ENCODE data around the gene NRCAM.

Gene NRCAM

DNA sequence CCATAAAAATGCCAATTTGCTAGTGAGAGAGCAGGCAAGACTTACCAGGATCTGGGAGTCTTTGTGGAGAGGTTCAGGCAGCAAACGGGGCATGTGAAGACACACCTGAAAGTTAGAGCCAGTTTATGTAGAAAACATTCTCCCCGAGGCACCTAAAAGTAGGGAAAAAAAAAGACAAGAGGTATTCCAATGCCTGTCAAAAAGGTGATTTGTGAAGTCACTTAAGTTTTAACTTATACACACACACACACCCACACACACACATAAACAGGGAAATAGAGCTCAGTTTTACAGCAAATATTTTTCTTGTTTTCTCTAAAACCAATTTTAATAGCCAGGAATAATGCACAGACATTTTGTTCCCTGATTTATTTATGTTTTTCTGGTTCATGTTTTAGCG is 326.0 kb downstream of the NRCAM start, which contains the start of gene LAMB4:
Gene LAMB4, minus strand, starts transcription at position 101 of the 400 bp plus-strand sequence. CDS start 7,197 bp downstream, outside the sequence.
- DNase-seq (ENCODE audit: low read depth, low spot score): no peak

DNA sequence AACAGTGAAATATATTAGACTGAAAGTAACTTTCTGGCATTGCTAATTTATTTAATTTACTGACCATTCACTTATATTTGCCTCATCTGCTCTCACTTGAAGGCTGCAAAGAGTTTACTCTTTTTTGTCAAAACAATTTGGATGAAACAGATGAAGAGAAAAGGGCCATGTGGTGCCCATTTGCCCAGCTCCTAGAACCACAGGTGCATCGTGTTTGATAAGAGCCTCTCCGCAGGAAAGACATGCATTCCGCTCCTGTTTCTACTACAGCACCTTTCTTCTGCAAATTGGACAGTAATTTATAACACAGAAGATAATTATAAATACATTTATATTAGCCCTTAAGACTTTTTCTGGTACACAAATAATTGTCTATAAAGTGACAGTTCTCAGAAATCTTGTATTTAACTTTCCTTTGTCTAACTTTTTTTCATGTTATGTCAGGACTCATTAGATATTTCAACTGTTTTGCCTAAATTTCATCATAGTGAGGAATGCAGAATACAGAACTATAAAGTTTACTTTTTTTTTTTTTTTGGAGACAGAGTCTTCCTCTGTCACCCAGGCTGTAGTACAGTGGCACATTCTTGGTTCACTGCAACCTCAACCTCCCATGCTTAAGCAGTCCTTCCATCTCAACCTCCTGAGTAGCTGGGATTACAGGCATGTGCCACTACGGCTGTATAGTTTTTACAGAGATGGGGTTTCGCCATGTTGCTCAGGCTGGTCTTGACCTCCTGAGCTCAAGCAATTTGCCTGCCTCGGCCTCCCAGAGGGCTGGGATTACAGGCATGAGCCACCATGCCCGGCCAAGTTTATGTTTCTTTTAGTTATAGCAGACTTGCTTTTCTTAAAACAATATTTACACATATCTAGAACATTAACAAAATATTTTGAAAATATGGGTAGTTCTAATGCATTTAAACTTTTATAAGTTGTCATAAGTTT is 326.9 kb downstream of the NRCAM start:
- DNase-seq (ENCODE audit: low read depth, low spot score): no peak

DNA sequence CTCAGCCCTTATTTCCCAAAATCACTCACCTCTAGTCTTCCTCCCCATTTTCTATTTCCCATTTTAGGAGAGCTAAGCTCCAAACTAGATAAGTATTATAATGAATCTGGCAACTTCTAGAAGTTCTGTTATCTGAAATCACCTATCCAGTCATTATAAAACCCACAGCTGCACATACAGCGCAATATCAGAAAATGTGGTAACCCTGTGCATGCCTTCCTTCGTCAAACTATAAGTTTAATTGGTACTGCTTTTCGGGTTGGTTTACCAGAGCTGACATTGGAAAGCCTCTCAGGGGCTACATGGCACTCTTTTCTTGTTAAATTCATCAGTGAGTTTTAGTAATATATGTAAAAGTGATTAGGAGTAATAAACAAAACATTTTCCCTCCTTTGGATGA is 327.7 kb downstream of the NRCAM start:
- no peak for DNase-seq (ENCODE audit: low read depth, low spot score)

DNA sequence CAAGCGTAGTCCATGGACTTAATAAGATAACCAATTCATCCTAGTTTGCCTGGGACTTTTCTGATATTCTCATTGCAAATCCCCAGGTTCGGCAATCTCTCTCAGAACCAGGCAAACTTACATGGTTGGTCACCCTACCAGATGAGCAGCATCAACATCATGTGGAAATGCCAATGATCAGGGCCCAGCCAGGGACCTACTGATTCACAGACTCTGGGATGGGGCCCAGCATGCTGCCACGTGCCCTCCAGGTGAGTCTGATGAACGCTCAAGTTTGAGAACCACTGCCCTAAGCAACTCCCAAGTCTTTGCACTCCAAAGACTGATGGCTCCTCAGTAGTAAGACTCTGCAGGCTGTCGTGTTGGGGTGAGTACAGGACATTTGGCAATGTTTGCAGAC is 328.8 kb downstream of the NRCAM start:
- DNase-seq (ENCODE audit: low read depth, low spot score): no peak

DNA sequence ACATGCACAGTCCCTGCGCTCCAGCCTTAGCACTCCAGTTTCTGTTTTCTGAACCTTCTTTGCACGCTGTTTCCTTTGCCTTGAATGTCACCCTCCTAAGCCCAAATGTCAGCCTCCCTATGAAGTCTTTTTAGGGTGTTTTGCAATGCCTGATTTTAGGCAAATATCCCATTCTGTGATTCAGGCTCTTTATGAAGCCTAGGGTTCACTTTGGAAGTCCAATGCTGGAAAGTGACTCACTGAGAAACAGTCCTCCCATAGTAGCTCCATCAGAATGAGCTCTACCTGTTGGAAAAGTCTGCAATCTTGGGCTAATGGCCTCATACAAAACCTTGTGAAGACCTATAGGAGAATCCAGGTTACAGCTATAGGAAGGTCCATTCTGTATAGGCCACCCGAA is 331.4 kb downstream of the NRCAM start:
- no peak for DNase-seq (ENCODE audit: low read depth, low spot score)

DNA sequence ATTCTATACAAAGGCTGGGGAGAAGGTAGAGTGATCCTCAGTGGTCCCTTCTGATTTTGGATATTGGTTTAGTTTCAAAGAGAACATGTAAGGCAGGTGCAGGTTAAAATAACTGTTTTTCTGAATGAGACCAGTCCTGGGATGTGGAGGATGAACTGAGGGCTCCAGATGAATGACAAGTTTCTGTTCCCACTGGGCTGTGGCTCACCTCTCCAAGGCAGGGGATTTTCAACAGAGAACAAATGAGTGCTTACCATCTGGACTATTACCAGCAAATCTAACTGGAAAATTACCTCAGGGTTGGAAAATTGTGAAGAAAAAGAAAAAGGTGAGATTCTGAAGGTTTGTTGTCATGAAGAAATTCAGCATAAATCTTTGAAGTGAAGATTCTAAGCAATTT is 334.1 kb downstream of the NRCAM start:
- DNase-seq (ENCODE audit: low read depth, low spot score): no peak

DNA sequence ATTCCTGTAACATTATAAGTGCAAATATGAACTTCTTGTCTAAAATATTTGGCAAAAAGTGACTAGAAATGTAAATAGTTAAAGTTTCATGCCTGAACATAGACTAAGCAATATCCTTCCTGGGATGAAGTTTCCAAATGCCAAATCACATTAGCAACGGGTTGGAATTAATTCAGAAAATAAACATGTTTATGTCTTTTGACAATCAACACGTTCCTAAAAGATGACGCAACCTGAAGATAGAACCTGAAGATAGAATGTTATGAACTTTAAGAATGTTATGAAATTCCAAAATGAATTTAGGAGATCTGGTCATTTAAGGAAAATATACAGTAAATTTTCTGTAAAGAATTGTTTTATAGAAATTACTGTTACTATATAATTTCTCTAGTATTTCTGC is 335.3 kb downstream of the NRCAM start:
- DNase-seq (ENCODE audit: low read depth, low spot score): no peak

DNA sequence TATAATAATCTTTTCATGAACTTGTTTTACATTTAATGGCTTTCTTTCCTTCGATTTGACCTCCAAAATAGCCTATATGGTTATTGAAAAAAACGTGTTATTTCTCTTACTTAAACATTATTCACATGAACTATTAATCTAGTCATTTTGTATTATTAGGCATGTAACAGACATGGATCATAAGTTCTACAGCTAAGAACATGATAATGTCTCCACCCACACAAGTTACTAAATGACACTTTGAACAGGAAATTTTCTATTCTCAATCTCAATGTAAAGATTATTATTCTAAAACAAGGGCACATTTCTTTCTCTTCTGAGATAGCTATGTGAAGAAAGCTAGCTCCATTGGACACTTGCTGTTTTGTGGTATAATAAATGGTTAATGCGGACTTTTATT is 336.0 kb downstream of the NRCAM start:
- DNase-seq (ENCODE audit: low read depth, low spot score): no peak

DNA sequence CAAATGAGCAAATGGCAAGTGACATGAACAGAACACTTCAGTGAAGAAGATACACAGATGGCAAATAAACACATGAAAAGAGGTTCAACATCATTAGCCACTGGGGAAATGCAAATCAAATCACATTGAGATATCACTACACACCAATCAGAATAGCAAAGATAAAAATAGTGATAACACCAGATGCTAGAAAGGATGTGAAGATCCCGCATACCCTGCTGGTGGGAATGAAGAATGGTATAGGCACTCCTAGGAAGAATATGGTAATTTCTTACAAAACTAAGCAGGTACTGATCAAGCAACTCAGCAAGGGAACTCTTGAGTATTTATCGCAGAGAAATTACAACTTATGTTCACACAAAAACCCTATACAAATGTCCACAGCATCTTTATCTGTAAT is 337.3 kb downstream of the NRCAM start:
- no peak for DNase-seq (ENCODE audit: low read depth, low spot score)

DNA sequence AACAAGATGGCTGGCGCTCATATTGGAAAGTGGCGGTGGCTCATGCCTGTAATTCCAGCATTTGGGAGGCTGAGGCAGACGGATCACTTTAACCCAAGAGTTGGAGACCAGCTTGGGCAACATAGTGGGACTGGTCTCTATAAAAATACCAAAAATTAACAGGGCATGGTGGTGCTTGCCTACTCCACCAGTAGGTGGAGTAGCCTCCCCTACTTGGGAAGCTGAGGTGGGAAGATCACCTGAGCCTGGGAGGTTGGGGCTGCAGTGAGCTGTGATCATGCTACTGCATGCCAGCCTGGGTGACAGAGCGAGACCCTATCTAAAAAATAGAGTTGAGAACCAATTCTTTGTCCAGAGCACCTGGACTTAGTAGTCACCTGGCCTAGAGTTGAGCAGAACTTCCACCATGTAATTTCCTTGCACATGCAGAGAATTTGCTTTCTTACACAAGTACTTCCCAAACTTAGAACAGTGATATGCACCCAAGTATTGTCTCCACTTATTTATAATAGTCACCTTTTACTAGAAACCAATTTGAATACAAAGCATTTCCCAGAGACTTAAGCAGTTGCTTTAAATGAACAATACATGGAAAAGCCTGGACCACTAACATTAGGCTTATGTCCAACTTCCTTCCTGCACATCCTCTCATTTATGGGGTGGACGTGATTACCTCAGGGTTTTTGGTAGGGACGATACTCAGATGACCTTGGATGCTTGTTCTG is 342.0 kb downstream of the NRCAM start:
- no peak for DNase-seq (ENCODE audit: low read depth, low spot score)

DNA sequence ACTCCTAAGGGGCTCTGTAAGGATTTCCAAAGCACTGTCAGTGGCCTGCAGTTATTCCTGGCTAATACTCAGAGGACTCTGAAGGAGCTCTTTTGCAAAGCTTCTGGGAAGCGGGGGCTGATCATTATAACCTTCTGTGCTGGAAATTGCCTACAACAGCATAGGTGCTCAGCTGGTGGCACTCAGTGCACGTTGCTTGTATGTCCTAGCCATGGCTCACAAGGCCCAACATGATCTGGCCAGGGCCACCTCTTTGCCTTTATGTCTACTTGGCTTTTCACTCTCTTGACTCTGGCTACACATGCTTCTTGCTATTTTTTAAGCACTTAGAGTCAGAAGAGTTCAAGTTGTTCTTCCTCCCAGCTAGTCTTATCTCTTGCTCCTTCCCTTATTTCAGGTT is 343.6 kb downstream of the NRCAM start:
- no peak for DNase-seq (ENCODE audit: low read depth, low spot score)

DNA sequence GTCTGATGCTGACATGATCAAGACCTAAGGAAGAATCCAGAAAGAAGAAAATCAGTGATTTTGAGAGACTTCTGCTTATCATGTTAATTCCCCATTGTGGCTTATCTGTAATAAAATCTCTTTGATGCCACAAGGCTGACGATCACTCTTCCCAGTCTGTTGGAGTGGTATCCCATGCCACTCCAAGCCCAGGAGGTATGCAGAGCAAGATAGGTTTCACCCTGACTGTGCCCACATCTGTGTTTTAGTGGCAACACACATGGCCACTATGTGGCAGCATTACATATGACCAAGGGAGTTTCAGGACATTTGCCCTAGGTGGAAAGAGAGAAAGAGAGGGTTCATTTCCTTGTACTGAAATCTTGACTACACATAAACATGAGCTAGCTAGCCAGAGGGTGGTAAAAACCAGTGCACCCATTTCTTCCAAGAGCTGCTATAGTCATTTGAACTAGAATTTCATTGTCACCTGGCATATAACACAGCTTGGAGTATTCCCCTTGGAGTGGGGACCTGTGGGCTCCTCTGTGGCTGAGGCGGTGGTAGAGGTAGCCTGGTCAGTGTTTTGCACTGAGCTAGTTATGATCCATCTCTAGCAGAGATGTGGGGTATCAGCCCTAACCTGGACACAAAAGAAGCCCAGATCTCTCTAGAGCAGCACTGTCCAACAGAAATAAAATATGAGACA is 346.9 kb downstream of the NRCAM start:
- peak; percentile 14 for DNase-seq (ENCODE audit: low read depth, low spot score)

DNA sequence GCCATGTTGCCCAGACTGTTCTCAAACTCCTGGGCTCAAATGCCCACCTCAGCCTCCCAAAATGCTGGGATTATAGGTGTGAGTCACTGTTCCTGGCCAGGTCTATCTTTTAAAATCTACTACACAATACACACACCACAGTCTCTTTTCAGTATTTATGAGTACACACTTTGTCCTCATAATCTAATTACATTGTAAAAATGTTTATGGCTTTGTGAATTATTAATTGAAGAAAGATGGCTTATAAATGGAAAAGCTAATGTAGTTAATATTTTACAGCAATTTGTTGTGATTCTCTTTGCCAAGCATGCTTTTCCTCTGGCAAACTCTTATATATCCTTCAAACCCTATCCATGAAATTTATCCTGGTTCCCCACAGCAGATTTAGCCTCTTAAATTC is 348.1 kb downstream of the NRCAM start:
- DNase-seq (ENCODE audit: low read depth, low spot score): no peak

DNA sequence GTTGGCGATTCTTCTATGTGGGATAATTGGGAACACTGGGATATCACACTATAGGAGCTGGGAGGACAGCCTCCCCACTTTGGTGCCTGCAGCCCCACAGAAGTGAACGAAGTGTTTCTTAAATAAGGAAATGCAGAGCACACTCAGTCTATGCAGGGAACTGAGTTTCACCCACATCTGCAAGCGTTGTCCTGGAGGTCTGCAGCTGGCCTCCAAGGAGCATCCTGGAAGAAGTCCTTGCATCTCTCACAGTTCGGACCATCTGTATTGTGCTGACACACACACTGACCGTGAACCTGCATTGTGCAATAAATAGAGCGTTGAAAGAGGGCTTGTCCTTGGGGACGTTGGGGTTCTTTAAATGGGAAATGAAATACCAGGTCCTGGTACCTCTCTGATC is 351.9 kb downstream of the NRCAM start:
- DNase-seq (ENCODE audit: low read depth, low spot score): no peak

DNA sequence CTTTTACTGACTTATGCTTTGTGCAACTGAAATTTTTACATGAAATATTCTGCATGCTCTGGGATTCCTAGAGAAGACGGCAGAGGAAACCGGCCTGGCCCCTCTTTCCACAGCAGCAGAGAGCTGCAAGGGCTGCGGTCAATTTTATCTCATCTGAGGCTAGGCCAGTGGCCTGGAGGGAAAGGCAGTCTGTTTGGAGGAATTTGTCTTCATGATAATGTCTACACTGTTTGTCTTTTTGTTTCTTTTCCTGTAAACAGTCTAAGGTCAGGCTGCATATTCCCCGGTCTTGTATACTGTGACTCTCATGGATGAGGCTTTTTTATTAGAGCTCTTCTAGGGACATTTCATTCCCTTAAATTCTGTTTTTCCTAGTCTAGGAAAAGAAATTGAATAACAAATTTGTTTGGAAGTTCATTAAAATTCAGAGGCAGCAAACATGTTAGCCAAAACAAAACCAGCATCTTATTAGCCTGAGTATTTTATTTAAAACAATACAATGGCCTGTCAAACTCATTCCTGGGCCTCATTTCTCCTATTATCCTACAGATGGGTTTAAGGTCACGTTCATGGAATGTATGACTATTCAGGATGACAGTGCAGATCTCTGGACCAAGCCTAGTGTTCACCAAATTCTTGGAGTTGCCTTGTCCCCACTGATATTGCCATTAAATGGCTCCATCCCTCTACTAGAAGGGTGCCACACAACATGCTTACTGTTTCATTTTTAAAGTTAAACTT is 352.5 kb downstream of the NRCAM start:
- DNase-seq (ENCODE audit: low read depth, low spot score): no peak

DNA sequence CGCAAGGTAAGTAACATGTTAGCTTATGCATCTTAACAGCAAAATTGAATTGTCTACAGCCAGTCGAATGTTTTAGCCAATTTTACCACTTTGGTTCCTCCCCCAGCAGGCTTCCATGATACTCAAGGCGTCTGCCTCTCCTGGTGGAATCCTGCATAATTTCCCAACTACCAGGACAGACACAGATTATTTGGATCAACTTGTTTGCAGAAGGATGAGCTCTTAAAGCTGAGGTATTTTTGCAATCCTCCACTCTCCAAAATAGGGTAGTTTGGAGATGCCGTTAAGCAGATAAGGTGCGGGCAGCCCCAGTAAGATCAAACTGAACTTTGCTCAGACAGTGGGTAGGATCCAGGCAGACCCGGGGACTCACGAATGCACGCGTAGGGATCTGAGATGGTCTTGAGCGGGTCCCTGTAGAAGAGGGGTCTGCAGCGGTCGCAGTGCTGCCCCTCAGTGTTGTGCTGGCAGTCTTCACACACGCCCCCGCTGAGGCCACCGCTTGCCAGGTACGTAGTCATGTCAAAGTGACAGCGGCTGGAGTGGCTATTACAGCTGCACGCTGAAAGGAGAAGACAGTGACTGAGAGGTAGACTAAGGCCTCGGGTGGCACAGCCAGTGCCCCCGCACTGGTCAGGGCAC is 353.4 kb downstream of the NRCAM start:
- no peak for DNase-seq (ENCODE audit: low read depth, low spot score)

DNA sequence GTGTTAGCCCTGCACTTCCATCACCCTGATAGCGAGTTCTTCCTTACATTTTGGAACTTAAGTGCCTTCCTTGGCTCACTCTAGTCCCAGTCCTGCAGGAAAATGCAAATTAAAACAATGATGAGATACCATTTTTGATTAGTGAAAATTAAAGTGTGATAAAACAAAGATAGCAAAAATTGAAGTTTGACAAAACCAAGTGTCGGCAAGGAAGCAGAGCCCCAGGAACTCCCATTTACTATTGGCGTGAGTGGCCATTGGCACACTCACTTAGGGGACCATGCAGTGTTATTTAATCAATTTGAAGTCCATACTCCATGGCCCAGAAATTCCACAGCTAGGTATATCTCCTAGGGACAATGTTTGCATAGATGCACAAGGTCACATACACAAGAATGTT is 354.5 kb downstream of the NRCAM start:
- DNase-seq (ENCODE audit: low read depth, low spot score): no peak

DNA sequence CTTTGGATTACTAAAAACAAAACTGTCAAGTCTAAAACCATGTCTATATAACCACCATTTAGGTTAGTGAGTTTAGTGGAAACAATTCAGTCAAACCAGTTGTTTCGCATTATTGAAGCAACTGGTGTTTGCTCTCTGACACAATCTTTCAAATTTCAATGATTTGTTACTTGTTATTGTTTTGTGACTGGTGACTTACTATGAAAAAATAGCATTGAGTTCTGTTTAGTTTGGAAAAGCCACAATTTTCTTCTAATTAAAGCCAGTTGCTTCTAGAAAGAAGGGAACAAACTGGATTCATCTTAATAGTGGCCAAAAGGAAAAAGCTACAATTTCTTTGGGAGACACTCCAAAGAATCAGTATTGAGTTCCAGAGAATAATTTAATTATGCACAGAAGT is 356.5 kb downstream of the NRCAM start:
- no peak for DNase-seq (ENCODE audit: low read depth, low spot score)

DNA sequence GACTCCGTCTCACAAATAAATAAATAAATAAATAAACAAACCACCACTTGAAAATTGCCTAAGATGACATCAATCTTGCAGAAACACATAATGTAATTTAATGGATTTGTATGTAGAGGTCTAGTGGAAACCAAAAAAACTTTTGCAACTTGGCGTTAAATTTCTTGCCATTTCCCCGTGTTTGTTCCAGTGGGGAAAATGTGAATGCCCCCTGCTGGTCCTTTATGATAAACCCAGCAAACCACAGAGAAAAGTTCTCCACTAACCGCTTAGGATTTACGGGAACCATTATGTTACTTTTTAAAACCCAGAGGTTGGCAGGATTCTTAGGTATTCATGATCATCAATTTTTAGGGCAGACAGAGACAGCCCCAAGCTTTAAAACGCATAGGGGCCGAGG is 358.5 kb downstream of the NRCAM start:
- no peak for DNase-seq (ENCODE audit: low read depth, low spot score)
